H9 (cell line): ENCODE results near the gene PRDX3. TPM values are rescaled to one million over a fixed set of nuclear protein-coding genes. Genes with fewer than 3 reads are reported as not detected.

Source experiments
- DNase-seq: peaks from one replicate; pipeline ENCODE4 v3.0.0-alpha.2; 2017
- H2AFZ ChIP-seq: one replicate; pipeline ENCODE4 v1.6.1; 2013; ENCODE audit warnings: mild to moderate bottlenecking, low read length, control low read depth, moderate library complexity
- H2AK5ac ChIP-seq: 2 replicates; pipeline ENCODE4 v1.6.1; 2013; ENCODE audit warnings: low read length, control low read depth, mixed read lengths; ENCODE audit not compliant: insufficient read length
- H2BK120ac ChIP-seq: one replicate; pipeline ENCODE4 v1.6.1; 2013; ENCODE audit warnings: low read depth, mild to moderate bottlenecking, low read length, control low read depth, inconsistent platforms; ENCODE audit not compliant: poor library complexity, severe bottlenecking
- H2BK12ac ChIP-seq: 2 replicates; pipeline ENCODE4 v1.6.1; 2013; ENCODE audit warnings: low read length, control low read depth, mixed read lengths, low read depth; ENCODE audit not compliant: insufficient read length
- H2BK15ac ChIP-seq: 2 replicates; pipeline ENCODE4 v1.6.1; 2013; ENCODE audit warnings: low read depth, low read length, control low read depth
- H2BK20ac ChIP-seq: one replicate; pipeline ENCODE4 v1.6.1; 2013; ENCODE audit warnings: low read depth, mild to moderate bottlenecking, low read length, control low read depth, inconsistent platforms; ENCODE audit not compliant: poor library complexity, severe bottlenecking
- H2BK5ac ChIP-seq: 2 replicates; pipeline ENCODE4 v1.6.1; 2013; ENCODE audit warnings: low read length, control low read depth, mixed read lengths; ENCODE audit not compliant: insufficient read length
- H3K14ac ChIP-seq: 2 replicates; pipeline ENCODE4 v1.6.1; 2013; ENCODE audit warnings: low read length, control low read depth; ENCODE audit not compliant: insufficient read depth
- H3K18ac ChIP-seq: 2 replicates; pipeline ENCODE4 v1.6.1; 2013; ENCODE audit warnings: low read depth, mild to moderate bottlenecking, mixed read lengths, low read length, control low read depth; ENCODE audit not compliant: insufficient read length
- H3K23ac ChIP-seq: 2 replicates; pipeline ENCODE4 v1.6.1; 2013; ENCODE audit warnings: low read length, control low read depth, mixed read lengths, low read depth; ENCODE audit not compliant: insufficient read length
- H3K23me2 ChIP-seq: 2 replicates; pipeline ENCODE4 v1.6.1; 2013; ENCODE audit warnings: low read depth, mild to moderate bottlenecking, mixed read lengths, low read length, control low read depth; ENCODE audit not compliant: insufficient read length, poor library complexity, severe bottlenecking
- H3K27ac ChIP-seq: 2 replicates; pipeline ENCODE4 v1.5.1; 2013; ENCODE audit warnings: low read length, control low read depth, mixed read lengths, low read depth; ENCODE audit not compliant: insufficient read length
- H3K27me3 ChIP-seq: 2 replicates; pipeline ENCODE4 v1.6.1; 2013; ENCODE audit warnings: low read length, control low read depth, inconsistent platforms; ENCODE audit not compliant: insufficient read depth
- H3K4ac ChIP-seq: 2 replicates; pipeline ENCODE4 v1.6.1; 2013; ENCODE audit warnings: low read depth, mild to moderate bottlenecking, control low read depth, inconsistent platforms, low read length, moderate library complexity
- H3K4me1 ChIP-seq: 2 replicates; pipeline ENCODE4 v1.6.1; 2013; ENCODE audit warnings: low read length, control low read depth, inconsistent platforms; ENCODE audit not compliant: insufficient read depth
- H3K4me2 ChIP-seq: 2 replicates; pipeline ENCODE4 v1.6.1; 2013; ENCODE audit warnings: low read length, control low read depth, mixed read lengths; ENCODE audit not compliant: insufficient read length, insufficient read depth
- H3K56ac ChIP-seq: 2 replicates; pipeline ENCODE4 v1.6.1; 2013; ENCODE audit warnings: low read depth, mild to moderate bottlenecking, mixed read lengths, low read length, control low read depth; ENCODE audit not compliant: insufficient read length
- H3K79me1 ChIP-seq: 2 replicates; pipeline ENCODE4 v1.6.1; 2013; ENCODE audit warnings: low read depth, mild to moderate bottlenecking, moderate library complexity, low read length, control low read depth, inconsistent platforms; ENCODE audit not compliant: insufficient read depth, poor library complexity, severe bottlenecking
- H3K79me2 ChIP-seq: 2 replicates; pipeline ENCODE4 v1.6.1; 2013; ENCODE audit warnings: low read length, control low read depth, inconsistent platforms; ENCODE audit not compliant: insufficient read depth
- H3K9ac ChIP-seq: 2 replicates; pipeline ENCODE4 v1.6.1; 2013; ENCODE audit warnings: low read length, control low read depth, mixed read lengths; ENCODE audit not compliant: insufficient read length; ENCODE audit errors: extremely low read depth
- H3K9me3 ChIP-seq: one replicate; pipeline ENCODE4 v1.6.1; 2013; ENCODE audit warnings: low read depth, low read length, inconsistent platforms; ENCODE audit not compliant: control insufficient read depth
- H3T11ph ChIP-seq: one replicate; pipeline ENCODE4 v1.6.1; 2013; ENCODE audit warnings: mild to moderate bottlenecking, low read length, control low read depth, inconsistent platforms
- H4K20me1 ChIP-seq: one replicate; pipeline ENCODE4 v1.6.1; 2013; ENCODE audit not compliant: control insufficient read depth, insufficient read length, insufficient read depth
- H4K5ac ChIP-seq: 2 replicates; pipeline ENCODE4 v1.6.1; 2013; ENCODE audit warnings: low read depth, mild to moderate bottlenecking, mixed read lengths, low read length, control low read depth; ENCODE audit not compliant: insufficient read length
- H4K8ac ChIP-seq: replicated peaks from 2 replicates; pipeline ENCODE4 v1.6.1; 2013; ENCODE audit warnings: low read length, control low read depth, mixed read lengths, low read depth; ENCODE audit not compliant: insufficient read length
- H4K91ac ChIP-seq: 2 replicates; pipeline ENCODE4 v1.6.1; 2013; ENCODE audit warnings: low read depth, mild to moderate bottlenecking, moderate library complexity, mixed read lengths, low read length, control low read depth; ENCODE audit not compliant: insufficient read length
- H3K27ac Mint-ChIP-seq, 3 experiments: 2 replicates in 2 of 3; 3 replicates in 1 of 3; pipeline ENCODE4 v1.8.0; 2020 to 2021; ENCODE audit warnings: mixed read lengths in 3 of 3, mild to moderate bottlenecking in 1 of 3, moderate library complexity in 1 of 3
- H3K27me3 Mint-ChIP-seq: 2 replicates; pipeline ENCODE4 v1.8.0; 2021; ENCODE audit warnings: low read depth, mild to moderate bottlenecking, moderate library complexity, mixed read lengths
- H3K36me3 Mint-ChIP-seq, 3 experiments: 2 replicates in 2 of 3; 3 replicates in 1 of 3; pipeline ENCODE4 v1.8.0; 2020 to 2021; ENCODE audit warnings: low read depth in 3 of 3, mixed read lengths in 3 of 3; ENCODE audit not compliant: insufficient read depth in 1 of 3
- H3K4me1 Mint-ChIP-seq, 2 experiments: 2 replicates each; pipeline ENCODE4 v1.8.0; 2020; ENCODE audit warnings: mixed read lengths in 2 of 2
- H3K4me3 Mint-ChIP-seq, 2 experiments: 2 replicates in 1 of 2; 3 replicates in 1 of 2; pipeline ENCODE4 v1.8.0; 2020 to 2021; ENCODE audit warnings: mild to moderate bottlenecking in 2 of 2, mixed read lengths in 2 of 2, moderate library complexity in 1 of 2
- H3K9me3 Mint-ChIP-seq, 2 experiments: 2 replicates in 1 of 2; 3 replicates in 1 of 2; pipeline ENCODE4 v1.8.0; 2020; ENCODE audit warnings: mild to moderate bottlenecking in 2 of 2, mixed read lengths in 2 of 2, moderate library complexity in 1 of 2
- WGBS: extraction: QIAGEN DNeasy Blood & Tissue Kit; methylation state at CpG from one replicate; pipeline ENCODE4 v1.1.7; 2013; ENCODE audit warnings: missing lambda C conversion rate, low lambda C conversion rate, mixed read lengths; ENCODE audit not compliant: insufficient read length; ENCODE audit errors: extremely low coverage; 5-methylcytosine and 5-hydroxymethylcytosine counted together
- total RNA-seq: library from RNA; stranded (reverse); gene quantifications from 2 replicates; pipeline ENCODE4 v1.2.1, GENCODE V29; 2021
- TF ChIP-seq, protein P1 (sequence below): fragments of 200-600 bp; sonication (generic); conservative IDR thresholded peaks from 3 replicates; pipeline ENCODE4 v1.8.0; 2021; ENCODE audit warnings: antibody characterized with exemption, mild to moderate bottlenecking

Gene PRDX3
- total RNA-seq, 1 experiment from 2014 or later, result 181 TPM

DNA sequence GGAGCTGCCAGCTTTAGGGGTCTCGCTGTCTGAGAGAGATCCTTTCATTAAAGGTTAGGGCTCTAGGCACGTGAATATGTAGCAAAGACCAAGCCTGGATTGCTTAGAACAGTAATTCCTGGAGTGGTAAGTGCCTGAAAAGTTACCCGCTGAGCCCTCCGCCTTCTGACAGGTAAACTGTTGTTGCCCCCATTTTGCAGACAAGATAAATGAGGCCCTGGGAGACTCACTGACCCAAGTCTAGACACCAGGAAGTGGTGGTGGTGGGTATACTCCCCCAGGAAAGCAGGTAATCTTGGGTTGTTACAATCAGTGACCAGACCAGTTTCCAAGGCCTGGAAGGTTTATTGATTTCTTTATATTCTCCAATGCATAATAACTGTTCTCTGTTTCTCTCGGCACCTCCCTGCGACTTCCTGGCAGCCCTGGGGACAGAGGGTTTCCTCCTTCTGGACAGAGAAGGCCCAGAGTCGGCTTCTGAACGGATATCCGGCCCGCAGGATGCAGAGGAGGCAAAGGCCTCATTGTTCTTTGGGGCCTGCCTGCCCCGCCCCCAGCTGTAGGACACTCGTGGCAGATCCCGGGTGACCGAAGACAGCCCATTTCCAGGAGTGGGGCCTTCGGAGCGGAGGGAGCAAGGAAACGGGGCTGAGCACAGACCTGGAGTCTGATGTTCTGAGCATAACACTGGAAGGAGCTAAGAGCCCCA lies 27.4 kb upstream of the PRDX3 start:
- Histone ChIP-seq H3K79me1 (no peaks in the 10 kb centered on the region), H3K27ac (no peak overlapping the region), H3K23ac (no peak overlapping the region), H2AK5ac (no peak overlapping the region), H3K18ac (no peak overlapping the region), H3K9ac (no peak overlapping the region), H4K91ac (no peak overlapping the region), H3K27me3 (peaks cover 12% of the 10 kb centered on the region; the same call in 1 of the 2 replicates), H2BK120ac (no peak overlapping the region), H2BK20ac (no peak overlapping the region), H3K9me3 (no peaks in the 10 kb centered on the region), H3K79me2 (no peaks in the 10 kb centered on the region), H3K23me2 (peaks cover 6% of the 10 kb centered on the region), H3K4me1 (no peaks in the 10 kb centered on the region), H3T11ph (no peak overlapping the region), H3K14ac (no peak overlapping the region), H2AFZ (no peak overlapping the region), H2BK5ac (no peak overlapping the region), H4K20me1 (no peaks in the 10 kb centered on the region), H2BK12ac (no peak overlapping the region), H3K56ac (no peak overlapping the region), H3K4ac (no peak overlapping the region), H2BK15ac (no peak overlapping the region), H3K4me2 (peak overlapping the region; percentile 16), H4K8ac (no peak overlapping the region), H4K5ac (no peak overlapping the region)
- TF ChIP-seq, protein P1, sequence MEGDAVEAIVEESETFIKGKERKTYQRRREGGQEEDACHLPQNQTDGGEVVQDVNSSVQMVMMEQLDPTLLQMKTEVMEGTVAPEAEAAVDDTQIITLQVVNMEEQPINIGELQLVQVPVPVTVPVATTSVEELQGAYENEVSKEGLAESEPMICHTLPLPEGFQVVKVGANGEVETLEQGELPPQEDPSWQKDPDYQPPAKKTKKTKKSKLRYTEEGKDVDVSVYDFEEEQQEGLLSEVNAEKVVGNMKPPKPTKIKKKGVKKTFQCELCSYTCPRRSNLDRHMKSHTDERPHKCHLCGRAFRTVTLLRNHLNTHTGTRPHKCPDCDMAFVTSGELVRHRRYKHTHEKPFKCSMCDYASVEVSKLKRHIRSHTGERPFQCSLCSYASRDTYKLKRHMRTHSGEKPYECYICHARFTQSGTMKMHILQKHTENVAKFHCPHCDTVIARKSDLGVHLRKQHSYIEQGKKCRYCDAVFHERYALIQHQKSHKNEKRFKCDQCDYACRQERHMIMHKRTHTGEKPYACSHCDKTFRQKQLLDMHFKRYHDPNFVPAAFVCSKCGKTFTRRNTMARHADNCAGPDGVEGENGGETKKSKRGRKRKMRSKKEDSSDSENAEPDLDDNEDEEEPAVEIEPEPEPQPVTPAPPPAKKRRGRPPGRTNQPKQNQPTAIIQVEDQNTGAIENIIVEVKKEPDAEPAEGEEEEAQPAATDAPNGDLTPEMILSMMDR, result no peak
- no CpG with 5 or more reads among the region's 17 CpGs for WGBS
- Mint-ChIP-seq H3K4me1 (peaks cover 32 to 34% of the 10 kb centered on the region in 2 experiments), H3K4me3 (peak overlapping the region; percentile 77 to 92), H3K27me3 (peaks cover 24% of the 10 kb centered on the region), H3K27ac (peak overlapping the region; percentile 78 to 97 (median 95); a peak in 3 of 7 replicates), H3K9me3 (no peaks in the 10 kb centered on the region; a peak in 2 of 5 replicates), H3K36me3 (no peaks in the 10 kb centered on the region; a peak in 1 of 7 replicates)
- DNase-seq, result peak; percentile 49
